ENCODE data around the gene RSBN1L.

The RSBN1L gene

DNA sequence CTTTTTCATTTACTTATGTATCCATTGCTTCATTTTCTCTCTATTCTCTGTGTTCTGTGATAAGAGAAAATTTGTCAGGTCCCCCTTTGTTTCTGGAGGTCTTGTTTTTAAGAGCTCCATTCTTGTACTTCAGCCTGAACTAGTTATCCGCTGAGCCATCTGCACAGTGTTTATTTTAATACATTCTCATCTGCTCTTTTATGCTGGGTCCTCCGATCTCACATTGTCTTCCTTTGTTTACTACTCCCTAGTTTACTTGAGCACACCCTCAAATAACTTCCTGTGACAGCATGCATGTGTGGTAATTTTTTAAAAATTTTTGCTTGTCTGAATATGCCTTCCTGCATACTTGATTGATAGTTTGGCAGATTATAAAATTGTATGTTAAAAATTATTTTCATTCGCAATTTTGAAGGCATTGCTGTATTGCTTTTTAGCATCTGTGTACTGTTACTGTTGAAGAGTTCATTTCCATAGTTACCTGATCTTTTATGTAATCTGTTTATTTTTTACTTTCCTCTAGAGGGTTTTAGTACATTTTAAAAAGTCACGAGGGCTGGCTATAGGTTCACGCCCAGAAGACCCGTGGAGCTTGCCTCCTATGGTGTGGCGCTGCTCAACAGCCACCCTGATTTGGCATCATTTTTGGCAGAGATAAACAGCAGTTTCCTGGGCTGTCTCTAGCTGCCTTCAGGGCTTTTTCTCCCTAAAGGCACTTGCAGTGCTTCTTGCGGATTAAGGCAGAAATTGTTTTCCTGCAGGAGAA is 31.9 kb downstream of the RSBN1L start:
- no peak overlapping the region for H3K4me3 ChIP-seq (ENCODE audit: low read depth, low read length)

GRCh38 chr7:77729574-77730348 is 33.5 kb downstream of the RSBN1L start:
- no peak overlapping the region for H3K4me3 ChIP-seq (ENCODE audit: low read depth, low read length)

GRCh38 chr7:77731716-77732115 is 35.5 kb downstream of the RSBN1L start:
- H3K4me3 ChIP-seq (ENCODE audit: low read depth, low read length): no peak overlapping the region

GRCh38 chr7:77734659-77735421 is 38.6 kb downstream of the RSBN1L start:
- no peak overlapping the region for H3K4me3 ChIP-seq (ENCODE audit: low read depth, low read length)

GRCh38 chr7:77735457-77735856 is 39.2 kb downstream of the RSBN1L start:
- no peak overlapping the region for H3K4me3 ChIP-seq (ENCODE audit: low read depth, low read length)

- H3K4me3 ChIP-seq (ENCODE audit: low read depth, low read length): no peak overlapping the region
These were observed 40.7 kb downstream of the RSBN1L start for GRCh38 chr7:77736991-77737390.

DNA sequence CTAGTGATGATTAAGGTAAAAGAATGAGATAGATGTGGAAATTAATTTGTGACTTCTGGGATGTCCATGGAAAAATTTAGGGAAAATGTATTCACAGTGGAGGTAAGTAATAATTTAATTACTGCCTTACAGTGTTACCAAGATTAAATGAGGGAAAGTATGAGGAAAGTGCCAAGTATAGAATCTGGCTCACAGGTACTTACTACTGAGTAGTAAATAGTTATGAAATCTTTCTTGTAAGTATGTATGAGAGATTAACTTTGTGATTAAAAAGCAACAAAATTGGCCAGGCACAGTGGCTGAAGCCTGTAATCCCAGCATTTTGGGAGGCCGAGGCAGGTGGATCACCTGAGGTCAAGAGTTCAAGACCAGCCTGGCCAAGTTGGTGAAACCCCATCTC is 42.1 kb downstream of the RSBN1L start:
- no peak overlapping the region for H3K4me3 ChIP-seq (ENCODE audit: low read depth, low read length)

DNA sequence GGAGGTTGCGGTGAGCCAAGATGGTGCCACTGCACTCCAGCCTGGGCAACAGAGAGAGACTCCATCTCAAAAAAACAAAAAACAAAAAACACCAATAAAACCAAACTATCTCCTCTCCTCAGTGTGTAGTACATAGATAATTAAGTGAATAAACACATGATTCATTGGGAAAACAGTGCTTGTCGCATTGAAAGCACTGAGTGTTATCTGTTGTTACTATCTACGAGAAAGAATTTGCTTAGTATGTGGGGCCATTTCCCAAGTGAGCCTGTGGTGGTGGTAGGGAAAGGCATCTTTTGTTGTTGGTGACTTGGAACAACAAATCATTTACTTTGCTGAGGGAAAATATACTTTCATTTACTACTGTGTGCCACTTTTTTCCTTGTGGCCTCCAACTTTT is 42.6 kb downstream of the RSBN1L start:
- H3K4me3 ChIP-seq (ENCODE audit: low read depth, low read length): no peak overlapping the region

- H3K4me3 ChIP-seq (ENCODE audit: low read depth, low read length): no peak overlapping the region
These were observed 44.0 kb downstream of the RSBN1L start for GRCh38 chr7:77740257-77740656.

DNA sequence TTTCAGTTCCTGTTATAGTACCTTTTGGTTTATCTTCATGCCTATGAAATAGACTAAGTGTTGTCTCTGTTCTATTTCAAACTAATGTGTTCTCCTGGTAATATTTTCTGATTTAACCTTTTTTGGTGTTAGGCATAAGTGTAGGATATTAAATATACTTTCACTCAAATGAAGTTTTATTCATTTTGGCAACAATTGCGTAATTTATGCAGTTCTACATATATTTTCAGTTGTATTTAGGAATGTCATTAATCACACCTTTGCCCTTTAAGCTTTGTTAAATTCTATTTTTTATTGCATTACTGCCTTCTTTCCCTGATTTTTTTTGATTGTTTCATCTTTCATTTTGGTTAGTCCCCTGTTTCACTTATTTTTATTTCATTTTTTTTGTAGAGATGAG is 47.3 kb downstream of the RSBN1L start:
- no peak overlapping the region for H3K4me3 ChIP-seq (ENCODE audit: low read depth, low read length)

GRCh38 chr7:77745746-77746145 is 49.5 kb downstream of the RSBN1L start:
- no peak overlapping the region for H3K4me3 ChIP-seq (ENCODE audit: low read depth, low read length)

DNA sequence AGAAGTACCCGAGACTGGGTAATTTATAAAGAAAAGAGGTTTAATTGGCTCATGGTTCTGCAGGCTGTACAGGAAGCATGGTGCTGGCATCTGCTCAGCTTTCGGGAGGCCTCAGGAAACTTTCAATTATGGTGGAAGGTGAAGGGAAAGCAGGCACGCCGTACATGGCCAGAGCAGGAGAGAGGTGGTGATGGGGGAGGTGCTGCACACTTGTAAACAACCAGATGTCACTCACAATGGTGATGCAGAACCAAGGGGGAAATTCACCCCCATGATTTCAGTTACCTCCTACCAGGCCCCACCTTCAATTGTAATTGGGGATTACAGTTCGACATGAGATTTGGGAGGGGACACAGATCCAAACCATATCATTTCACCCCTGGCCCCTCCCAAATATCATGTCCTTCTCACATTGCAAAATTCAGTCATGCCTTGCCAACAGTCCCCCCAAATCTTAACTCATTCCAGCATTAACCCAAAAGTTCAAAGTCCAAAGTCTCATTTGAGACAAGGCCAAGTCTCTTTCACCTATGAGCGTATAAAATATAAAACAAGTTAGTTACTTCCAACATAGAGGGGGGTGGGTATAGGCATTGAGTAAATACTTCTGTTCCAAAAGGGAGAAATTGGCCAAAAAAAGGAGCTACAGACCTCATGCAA is 50.0 kb downstream of the RSBN1L start:
- H3K4me3 ChIP-seq (ENCODE audit: low read depth, low read length): no peak overlapping the region

GRCh38 chr7:77746824-77747165 is 50.5 kb downstream of the RSBN1L start:
- no peak overlapping the region for H3K4me3 ChIP-seq (ENCODE audit: low read depth, low read length)

GRCh38 chr7:77747178-77747577 is 50.9 kb downstream of the RSBN1L start:
- H3K4me3 ChIP-seq (ENCODE audit: low read depth, low read length): no peak overlapping the region

GRCh38 chr7:77747718-77748117 is 51.5 kb downstream of the RSBN1L start:
- no peak overlapping the region for H3K4me3 ChIP-seq (ENCODE audit: low read depth, low read length)

GRCh38 chr7:77752016-77752415 is 55.8 kb downstream of the RSBN1L start:
- no peak overlapping the region for H3K4me3 ChIP-seq (ENCODE audit: low read depth, low read length)

- H3K4me3 ChIP-seq (ENCODE audit: low read depth, low read length): no peak overlapping the region
These were observed 56.9 kb downstream of the RSBN1L start for GRCh38 chr7:77753173-77753572.

DNA sequence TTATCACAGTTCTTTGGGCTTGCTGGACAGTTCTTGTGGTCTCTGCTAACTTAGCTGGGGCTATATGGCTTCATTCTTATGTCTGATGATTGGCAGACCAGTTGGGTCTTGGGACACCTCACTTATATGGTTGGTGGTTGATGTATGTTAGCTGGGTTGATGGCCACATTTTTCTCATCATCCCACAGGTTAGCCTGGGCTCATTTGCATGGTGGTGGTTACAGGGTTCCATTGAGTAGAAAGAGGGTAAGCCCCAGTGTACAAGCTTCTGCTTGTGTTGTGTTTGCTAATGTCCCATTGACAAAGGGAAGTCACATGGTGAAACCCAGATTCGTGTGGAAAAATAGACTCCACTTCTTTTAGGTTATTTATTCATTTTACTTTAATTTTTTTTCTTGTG is 61.3 kb downstream of the RSBN1L start:
- no peak overlapping the region for H3K4me3 ChIP-seq (ENCODE audit: low read depth, low read length)

GRCh38 chr7:77759294-77759889 is 63.1 kb downstream of the RSBN1L start:
- H3K4me3 ChIP-seq (ENCODE audit: low read depth, low read length): no peak overlapping the region

GRCh38 chr7:77760809-77761453 is 64.7 kb downstream of the RSBN1L start:
- no peak overlapping the region for H3K4me3 ChIP-seq (ENCODE audit: low read depth, low read length)

Measured in iPS-11a (cell line).